HG03196 (cell line): ENCODE measurements around the gene ABR.

Experiments used
- ATAC-seq: cut with Tn5 transposase; IDR thresholded peaks from one replicate; pipeline ENCODE4 v1.9.1; 2021; ENCODE audit not compliant: unreplicated experiment

Gene ABR

GRCh38 chr17:1012823-1013728 lies 166.7 kb downstream of the ABR start:
- ATAC-seq = no peak

- ATAC-seq = no peak
Measured at GRCh38 chr17:1011760-1012735, 167.7 kb downstream of the ABR start.

GRCh38 chr17:1011138-1011537 lies 168.6 kb downstream of the ABR start:
- ATAC-seq = no peak

GRCh38 chr17:1010586-1010985 lies 169.2 kb downstream of the ABR start:
- ATAC-seq = no peak

- no peak for ATAC-seq
Measured at GRCh38 chr17:1010086-1010450, 169.7 kb downstream of the ABR start.

- ATAC-seq = no peak
Measured at GRCh38 chr17:1009229-1010085, 170.3 kb downstream of the ABR start.

- ATAC-seq = no peak
Measured at GRCh38 chr17:1008008-1008761, 171.6 kb downstream of the ABR start.

- ATAC-seq = no peak
Measured at GRCh38 chr17:1007310-1008007, 172.3 kb downstream of the ABR start.

GRCh38 chr17:1006054-1006453 lies 173.7 kb downstream of the ABR start:
- ATAC-seq = no peak

- ATAC-seq = no peak
Measured at GRCh38 chr17:1005361-1005946, 174.3 kb downstream of the ABR start.

- no peak for ATAC-seq
Measured at GRCh38 chr17:1004769-1005295, 174.9 kb downstream of the ABR start.

- no peak for ATAC-seq
Measured at GRCh38 chr17:1003972-1004768, 175.6 kb downstream of the ABR start.

GRCh38 chr17:1003633-1003971 lies 176.2 kb downstream of the ABR start:
- ATAC-seq = no peak

- ATAC-seq = no peak
Measured at GRCh38 chr17:1002771-1003555, 176.8 kb downstream of the ABR start.

- ATAC-seq = no peak
Measured at GRCh38 chr17:1002412-1002753, 177.4 kb downstream of the ABR start.

- no peak for ATAC-seq
Measured at GRCh38 chr17:1001640-1002411, 178.0 kb downstream of the ABR start.
